Measurements from ENCODE around the gene TARDBP.

TARDBP gene

DNA sequence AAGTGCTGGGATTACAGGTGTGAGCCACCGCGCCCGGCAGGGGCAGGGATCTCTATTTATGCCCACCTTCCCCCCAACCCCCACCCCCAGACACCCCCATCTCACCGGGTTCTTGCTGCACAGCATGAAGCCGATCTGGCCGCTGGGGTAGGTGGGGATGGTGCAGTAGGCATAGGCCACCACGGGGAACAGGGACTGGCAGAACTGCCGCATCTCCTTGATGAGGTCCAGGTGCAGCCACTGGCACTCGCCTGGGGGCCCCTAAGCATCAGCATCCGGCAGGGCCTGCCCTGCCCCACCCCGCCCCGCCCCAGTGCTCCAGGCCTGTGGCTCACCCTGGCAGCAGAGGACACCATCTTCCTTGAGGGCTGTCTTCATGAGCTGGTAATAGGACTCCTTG lies 43.2 kb downstream of the TARDBP start:
- no peak for DNase-seq (ENCODE audit: low read depth)
- TF ChIP-seq, protein P1, sequence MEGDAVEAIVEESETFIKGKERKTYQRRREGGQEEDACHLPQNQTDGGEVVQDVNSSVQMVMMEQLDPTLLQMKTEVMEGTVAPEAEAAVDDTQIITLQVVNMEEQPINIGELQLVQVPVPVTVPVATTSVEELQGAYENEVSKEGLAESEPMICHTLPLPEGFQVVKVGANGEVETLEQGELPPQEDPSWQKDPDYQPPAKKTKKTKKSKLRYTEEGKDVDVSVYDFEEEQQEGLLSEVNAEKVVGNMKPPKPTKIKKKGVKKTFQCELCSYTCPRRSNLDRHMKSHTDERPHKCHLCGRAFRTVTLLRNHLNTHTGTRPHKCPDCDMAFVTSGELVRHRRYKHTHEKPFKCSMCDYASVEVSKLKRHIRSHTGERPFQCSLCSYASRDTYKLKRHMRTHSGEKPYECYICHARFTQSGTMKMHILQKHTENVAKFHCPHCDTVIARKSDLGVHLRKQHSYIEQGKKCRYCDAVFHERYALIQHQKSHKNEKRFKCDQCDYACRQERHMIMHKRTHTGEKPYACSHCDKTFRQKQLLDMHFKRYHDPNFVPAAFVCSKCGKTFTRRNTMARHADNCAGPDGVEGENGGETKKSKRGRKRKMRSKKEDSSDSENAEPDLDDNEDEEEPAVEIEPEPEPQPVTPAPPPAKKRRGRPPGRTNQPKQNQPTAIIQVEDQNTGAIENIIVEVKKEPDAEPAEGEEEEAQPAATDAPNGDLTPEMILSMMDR (IDR thresholded peaks at IDR 0.05; ENCODE audit: low read depth, low read length, missing control alignments) = no peak
- no peak overlapping the region for H3K4me3 ChIP-seq (ENCODE audit: low read depth, low read length)

DNA sequence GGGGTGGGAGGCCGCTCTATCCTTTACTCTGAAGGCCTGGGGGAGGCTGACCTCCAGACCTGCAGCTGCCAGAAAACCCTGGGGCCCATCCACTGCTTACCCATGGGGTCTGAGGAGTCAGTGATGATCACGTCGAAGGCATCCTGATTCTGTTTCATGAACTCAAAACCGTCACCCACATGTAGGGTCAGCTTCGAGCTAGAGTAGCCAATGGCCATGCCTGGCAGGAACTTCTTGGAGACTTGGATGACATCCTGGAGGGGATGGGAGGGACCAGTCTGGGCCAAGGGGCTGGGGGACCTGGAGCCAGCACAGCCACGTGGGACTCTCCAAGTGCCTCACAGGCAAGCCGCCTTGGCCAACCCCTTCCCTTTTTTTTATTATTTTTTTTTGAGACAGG lies 44.0 kb downstream of the TARDBP start:
- no peak overlapping the region for H3K4me3 ChIP-seq (ENCODE audit: low read depth, low read length)
- TF ChIP-seq, protein P1 (IDR thresholded peaks at IDR 0.05; ENCODE audit: low read depth, low read length, missing control alignments) = no peak
- no peak for DNase-seq (ENCODE audit: low read depth)

DNA sequence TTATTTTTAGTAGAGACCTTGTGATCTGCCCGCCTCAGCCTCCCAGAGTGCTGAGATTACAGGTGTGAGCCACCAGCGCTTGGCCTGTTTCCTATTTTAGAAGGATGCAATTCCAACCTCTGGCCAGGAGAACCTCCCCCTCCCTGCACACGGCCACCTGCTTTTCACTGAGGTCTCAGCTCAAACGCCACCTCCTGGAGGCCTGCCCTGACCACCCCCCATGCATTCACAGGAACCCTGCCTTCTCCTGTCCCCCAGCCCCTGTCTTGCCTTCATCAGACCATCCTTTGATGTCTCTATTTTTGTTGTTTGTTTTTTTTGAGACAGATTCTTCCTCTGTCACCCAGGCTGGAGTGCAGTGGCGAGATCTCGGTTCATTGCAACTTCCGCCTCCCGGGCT lies 45.0 kb downstream of the TARDBP start:
- TF ChIP-seq, protein P1 (IDR thresholded peaks at IDR 0.05; ENCODE audit: low read depth, low read length, missing control alignments) = no peak
- DNase-seq (ENCODE audit: low read depth) = no peak
- H3K4me3 ChIP-seq (ENCODE audit: low read depth, low read length) = no peak overlapping the region

DNA sequence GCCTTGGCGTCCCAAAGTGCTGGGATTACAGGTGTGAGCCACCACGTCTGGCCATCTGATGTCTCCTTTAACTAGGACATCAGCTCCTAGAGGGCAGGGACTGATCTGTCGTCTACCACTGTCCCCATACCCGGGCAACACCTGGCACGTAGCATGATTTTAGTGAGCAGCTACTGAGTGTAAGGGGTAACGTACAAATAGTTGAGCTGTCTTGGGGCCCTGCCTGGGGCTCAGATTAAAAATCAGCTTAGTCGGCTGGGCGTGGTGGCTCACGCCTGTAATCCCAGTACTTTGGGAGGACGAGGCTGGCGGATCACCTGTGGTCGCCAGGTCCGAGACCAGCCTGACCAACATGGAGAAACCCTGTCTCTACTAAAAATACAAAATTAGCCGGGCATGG lies 45.6 kb downstream of the TARDBP start:
- no peak overlapping the region for H3K4me3 ChIP-seq (ENCODE audit: low read depth, low read length)
- TF ChIP-seq, protein P1 (IDR thresholded peaks at IDR 0.05; ENCODE audit: low read depth, low read length, missing control alignments) = no peak
- DNase-seq (ENCODE audit: low read depth) = no peak

- TF ChIP-seq, protein P1 (IDR thresholded peaks at IDR 0.05; ENCODE audit: low read depth, low read length, missing control alignments) = no peak
- DNase-seq (ENCODE audit: low read depth) = no peak
- H3K4me3 ChIP-seq (ENCODE audit: low read depth, low read length) = peak overlapping the region; percentile 97
Measured at GRCh38 chr1:11058595-11059154, 46.2 kb downstream of the TARDBP start.

GRCh38 chr1:11059155-11059967 lies 46.9 kb downstream of the TARDBP start:
- peak overlapping the region; percentile 97 for H3K4me3 ChIP-seq (ENCODE audit: low read depth, low read length)
- TF ChIP-seq, protein P1 (IDR thresholded peaks at IDR 0.05; ENCODE audit: low read depth, low read length, missing control alignments) = no peak
- DNase-seq (ENCODE audit: low read depth) = no peak

All from GM12864 (cell line).